T-helper 1 cell (primary cell): ENCODE measurements around the gene POLRMT.

Experiments used
- DNase-seq, 5 donors: peaks; one replicate each; pipeline ENCODE4 v3.0.0-alpha.2; 2012 to 2020

POLRMT gene

GRCh38 chr19:662962-663681 lies 29.8 kb upstream of the POLRMT start, which contains the start of gene RNF126:
RNF126 (minus strand) TSS chr19:663214; CDS start chr19:663121, 93 bp downstream.
- peak; percentile 85 to 92 (median 92) for DNase-seq

DNA sequence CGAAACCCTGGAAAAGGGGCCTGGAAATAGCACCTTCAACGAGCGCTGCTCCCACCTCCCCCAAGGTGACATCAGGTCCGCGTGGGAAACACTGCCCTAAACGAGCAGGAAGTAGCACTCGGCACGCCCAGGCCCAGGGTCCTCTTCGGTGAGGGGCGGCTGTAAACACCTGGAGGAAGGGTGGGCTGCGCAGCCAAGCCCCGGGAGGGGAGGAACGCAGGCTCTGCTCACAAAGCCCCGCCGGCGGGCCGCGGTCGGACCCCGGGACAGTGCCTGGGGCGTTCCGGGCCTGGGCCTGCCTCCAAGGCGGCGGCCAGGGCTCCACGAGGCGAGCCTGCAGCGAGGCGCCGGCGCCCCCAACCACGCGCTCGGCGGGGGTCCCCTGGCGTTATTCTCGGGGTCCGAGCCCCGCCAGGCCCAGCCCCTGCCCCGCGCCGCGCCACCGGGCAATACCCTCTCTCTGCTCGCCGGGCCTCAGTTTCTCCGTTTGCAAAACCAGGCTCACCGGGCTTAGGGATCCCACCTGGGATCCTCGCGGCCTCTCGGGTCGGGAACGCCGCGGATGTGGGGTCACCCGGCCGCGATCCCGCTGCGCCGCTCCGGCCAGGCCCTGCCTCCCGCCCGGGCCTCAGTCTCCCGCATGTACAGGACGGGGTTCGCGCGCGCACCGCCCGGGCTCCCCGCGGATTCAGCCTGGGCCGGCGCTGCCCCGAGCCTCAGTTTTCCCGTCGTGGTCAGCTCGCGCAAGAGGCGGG lies 29.0 kb upstream of the POLRMT start:
- DNase-seq: peak; percentile 52 to 70 (median 65)

- peak; percentile 35 to 76 (median 60) for DNase-seq
Measured at GRCh38 chr19:661427-662196, 28.3 kb upstream of the POLRMT start.

GRCh38 chr19:660793-661426 lies 27.6 kb upstream of the POLRMT start:
- no peak for DNase-seq

DNA sequence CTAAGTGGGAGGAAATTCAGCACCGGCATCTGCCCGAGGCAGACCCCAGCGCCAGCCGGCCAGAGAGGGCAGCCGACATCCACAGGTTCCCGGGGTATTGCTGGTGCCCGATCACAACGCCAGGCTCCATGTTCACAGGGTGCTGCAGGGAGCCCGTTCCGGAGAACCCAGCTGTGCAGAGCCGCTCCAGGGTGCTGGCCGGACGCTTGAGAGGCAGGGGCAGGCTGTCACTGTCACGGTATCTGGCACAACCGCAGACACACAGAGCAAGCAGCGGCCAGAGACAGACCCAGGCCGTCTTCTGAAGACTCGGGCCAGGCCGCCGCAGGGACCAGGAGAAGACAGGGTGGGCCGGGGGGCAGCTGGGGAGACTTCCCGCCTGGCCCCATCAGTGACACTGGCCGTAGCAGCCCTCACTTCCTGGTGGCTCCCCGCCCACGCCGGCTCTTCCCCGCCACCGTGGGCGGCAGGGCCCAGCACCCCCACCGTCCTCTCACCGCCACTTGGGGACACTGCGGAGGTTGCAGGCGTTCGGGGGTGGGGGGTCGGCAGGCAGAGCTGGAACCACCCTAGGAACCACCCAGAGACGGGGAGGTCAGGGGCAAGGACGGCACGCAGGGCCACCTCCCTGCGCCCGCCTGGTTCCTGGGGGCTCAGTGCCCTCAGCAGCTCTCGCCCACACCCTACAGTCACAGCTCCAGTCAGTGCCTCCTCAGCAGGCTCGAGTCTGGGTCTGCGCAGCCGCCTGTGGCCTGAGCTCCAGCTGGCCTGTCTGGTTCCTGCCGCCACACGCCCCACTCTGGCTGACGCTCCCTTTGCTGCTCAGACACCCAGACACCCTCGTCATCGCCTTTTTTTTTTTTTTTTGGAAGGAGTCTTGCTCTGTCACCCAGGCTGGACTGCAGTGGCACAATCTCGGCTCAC lies 25.8 kb upstream of the POLRMT start:
- peak in 3 of 5 donors; percentile 52 to 73 (median 62) for DNase-seq

- DNase-seq: no peak
Measured at GRCh38 chr19:658059-658839, 24.9 kb upstream of the POLRMT start.

- DNase-seq: no peak
Measured at GRCh38 chr19:657611-658010, 24.3 kb upstream of the POLRMT start.

GRCh38 chr19:656751-657559 lies 23.6 kb upstream of the POLRMT start:
- no peak for DNase-seq

DNA sequence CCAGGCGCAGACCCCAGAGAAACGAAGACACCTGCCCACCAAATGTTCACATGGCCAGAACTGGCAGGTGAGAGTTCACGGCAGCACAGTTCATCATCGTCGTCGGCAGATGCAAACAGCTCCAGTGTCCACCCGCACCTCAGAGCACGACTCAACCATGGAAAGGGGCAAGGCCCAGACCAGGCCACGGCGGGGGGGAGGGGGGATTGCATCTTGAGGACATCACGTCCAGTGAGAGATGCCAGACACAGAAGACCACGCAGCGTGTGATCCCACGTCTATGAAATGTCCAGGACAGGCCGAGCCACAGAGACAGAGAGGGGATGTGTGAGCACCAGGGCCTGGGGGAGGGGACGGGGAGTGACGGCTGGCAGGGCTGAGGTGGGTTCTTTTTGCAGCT lies 22.4 kb upstream of the POLRMT start:
- no peak for DNase-seq

GRCh38 chr19:653425-653824 lies 20.1 kb upstream of the POLRMT start:
- no peak for DNase-seq

- DNase-seq: no peak
Measured at GRCh38 chr19:652467-653389, 19.4 kb upstream of the POLRMT start.

DNA sequence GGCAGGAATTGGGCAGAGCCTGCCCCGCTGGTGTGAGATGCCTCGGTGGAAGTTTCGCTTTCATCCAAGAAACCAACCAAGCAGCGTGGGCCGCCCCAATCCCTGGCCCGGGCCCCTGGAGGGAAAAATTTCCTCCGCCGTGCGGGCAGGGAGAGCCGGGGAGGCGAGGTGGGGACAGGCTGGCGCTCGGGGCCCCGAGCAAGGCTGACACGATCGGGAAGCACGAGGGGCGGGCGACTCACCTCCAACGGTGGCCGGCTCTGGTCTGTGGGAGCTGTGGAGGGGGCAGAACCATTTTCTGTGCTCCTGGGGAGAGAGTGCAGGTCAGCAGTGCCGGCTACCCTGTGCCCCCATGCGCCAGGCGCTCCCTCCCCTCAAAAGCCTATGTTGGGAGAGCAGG lies 18.7 kb upstream of the POLRMT start:
- DNase-seq: no peak

DNA sequence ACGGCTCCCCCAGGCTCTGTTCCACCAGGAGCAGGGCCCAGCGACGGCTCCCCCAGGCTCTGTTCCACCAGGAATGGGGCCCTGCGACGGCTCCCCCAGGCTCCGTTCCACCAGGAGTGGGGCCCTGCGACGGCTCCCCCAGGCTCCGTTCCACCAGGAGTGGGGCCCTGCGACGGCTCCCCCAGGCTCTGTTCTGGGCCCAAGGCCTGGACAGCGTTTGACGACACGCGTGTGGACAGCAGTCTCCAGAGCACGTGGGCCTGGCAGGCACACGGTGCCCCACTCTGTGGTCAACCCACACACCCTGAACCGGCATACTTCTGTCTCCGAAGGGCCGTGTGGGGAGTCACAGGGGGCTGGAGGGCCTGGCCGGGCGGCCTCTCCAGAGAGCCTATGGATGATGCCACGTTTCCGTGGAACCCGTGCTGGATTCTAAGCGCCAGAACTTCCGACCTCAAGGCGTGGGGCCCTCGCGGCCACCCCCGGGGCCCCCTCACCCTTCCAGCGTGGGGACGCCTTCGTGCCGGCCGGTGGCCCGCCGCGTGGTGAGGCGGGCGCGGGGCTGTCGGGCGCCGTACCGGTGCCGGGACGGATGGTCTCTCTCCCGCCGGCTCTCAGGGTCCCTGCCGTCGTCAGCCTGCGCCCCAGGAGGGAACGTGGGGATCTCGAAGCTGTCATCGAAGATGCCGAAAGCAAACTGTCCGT lies 17.9 kb upstream of the POLRMT start:
- DNase-seq: no peak

GRCh38 chr19:650121-650520 lies 16.8 kb upstream of the POLRMT start:
- DNase-seq: no peak

- no peak for DNase-seq
Measured at GRCh38 chr19:648904-649801, 15.8 kb upstream of the POLRMT start.

DNA sequence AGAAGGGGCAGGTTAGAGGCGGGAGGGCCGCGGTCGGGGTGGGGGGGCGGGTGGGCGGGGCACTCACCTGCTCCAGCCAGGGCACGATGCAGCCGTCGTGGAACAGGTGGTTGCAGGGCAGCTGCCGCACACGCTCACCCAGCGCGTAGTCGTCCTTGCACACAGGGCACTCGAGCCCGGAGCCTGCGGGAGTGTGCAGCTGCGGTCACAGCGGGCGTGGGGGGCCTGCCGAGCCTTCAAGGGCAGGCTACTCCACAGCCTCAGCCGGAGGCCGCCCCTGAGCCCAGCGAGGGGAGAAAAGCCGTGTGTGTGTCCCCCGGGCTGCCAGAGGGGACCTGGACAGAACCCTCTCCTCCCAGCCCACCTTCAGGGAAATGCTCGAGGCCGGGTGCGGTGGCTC lies 15.0 kb upstream of the POLRMT start:
- DNase-seq: no peak
